ENCODE measurements around the gene WIPF1. TPM values are rescaled to one million over a fixed set of nuclear protein-coding genes. Genes with fewer than 3 reads are reported as not detected.

The WIPF1 gene
- total RNA-seq, 1 donor from 2014 or later: 19.3 TPM

GRCh38 chr2:174630107-174630506, 32.5 kb upstream of the WIPF1 start:
- no peak for DNase-seq (ENCODE audit: low read depth)
- Mint-ChIP-seq H3K27me3 (ENCODE audit: low read depth, unreplicated experiment) (no peaks in the 10 kb centered on the region), H3K36me3 (ENCODE audit: low read depth, unreplicated experiment) (peaks cover 11% of the 10 kb centered on the region), H3K27ac (ENCODE audit: unreplicated experiment) (peak overlapping the region; percentile 91), H3K4me3 (ENCODE audit: unreplicated experiment) (no peak overlapping the region), H3K4me1 (ENCODE audit: low read depth, unreplicated experiment) (peaks cover 38% of the 10 kb centered on the region), H3K9me3 (ENCODE audit: unreplicated experiment) (no peaks in the 10 kb centered on the region)
- Histone ChIP-seq H3K27ac (ENCODE audit: low read depth, low read length) (peak overlapping the region; percentile 35), H3K79me2 (ENCODE audit: insufficient read depth, low read length) (no peaks in the 10 kb centered on the region), H2AFZ (ENCODE audit: low read depth, low read length) (no peak overlapping the region), H3K27me3 (ENCODE audit: insufficient read depth, low read length) (no peaks in the 10 kb centered on the region), H3K4me3 (ENCODE audit: insufficient read depth, low read depth, low read length) (no peak overlapping the region), H3K36me3 (ENCODE audit: insufficient read depth, low read length) (no peaks in the 10 kb centered on the region), H3K9ac (ENCODE audit: low read length) (no peak overlapping the region), H3K4me1 (ENCODE audit: insufficient read depth, low read length) (peaks cover 11% of the 10 kb centered on the region), H3K4me2 (ENCODE audit: low read length) (no peak overlapping the region), H3K9me3 (ENCODE audit: insufficient read depth, low read depth, low read length) (no peaks in the 10 kb centered on the region), H4K20me1 (ENCODE audit: insufficient read depth, low read length) (no peaks in the 10 kb centered on the region)
- TF ChIP-seq CTCF (IDR thresholded peaks at IDR 0.05; ENCODE audit: insufficient read depth, low read depth, low read length) (no peak), EZH2 (IDR thresholded peaks at IDR 0.05; ENCODE audit: insufficient read depth, low read length) (no peak)
- no peak for FAIRE-seq

- Histone ChIP-seq H3K79me2 (ENCODE audit: insufficient read depth, low read length) (no peaks in the 10 kb centered on the region), H3K9ac (ENCODE audit: low read length) (no peak overlapping the region), H3K4me1 (ENCODE audit: insufficient read depth, low read length) (peaks cover 11% of the 10 kb centered on the region), H3K4me2 (ENCODE audit: low read length) (no peak overlapping the region), H3K4me3 (ENCODE audit: insufficient read depth, low read depth, low read length) (no peak overlapping the region), H2AFZ (ENCODE audit: low read depth, low read length) (no peak overlapping the region), H3K27ac (ENCODE audit: low read depth, low read length) (no peak overlapping the region), H3K36me3 (ENCODE audit: insufficient read depth, low read length) (no peaks in the 10 kb centered on the region), H3K27me3 (ENCODE audit: insufficient read depth, low read length) (no peaks in the 10 kb centered on the region), H4K20me1 (ENCODE audit: insufficient read depth, low read length) (no peaks in the 10 kb centered on the region), H3K9me3 (ENCODE audit: insufficient read depth, low read depth, low read length) (no peaks in the 10 kb centered on the region)
- Mint-ChIP-seq H3K4me1 (ENCODE audit: low read depth, unreplicated experiment) (peaks cover 38% of the 10 kb centered on the region), H3K27ac (ENCODE audit: unreplicated experiment) (peak overlapping the region; percentile 28), H3K9me3 (ENCODE audit: unreplicated experiment) (no peaks in the 10 kb centered on the region), H3K27me3 (ENCODE audit: low read depth, unreplicated experiment) (no peaks in the 10 kb centered on the region), H3K4me3 (ENCODE audit: unreplicated experiment) (no peak overlapping the region), H3K36me3 (ENCODE audit: low read depth, unreplicated experiment) (peaks cover 11% of the 10 kb centered on the region)
- no peak for DNase-seq (ENCODE audit: low read depth)
- FAIRE-seq: no peak
- no peak for TF ChIP-seq EZH2 (IDR thresholded peaks at IDR 0.05; ENCODE audit: insufficient read depth, low read length)
- no peak for TF ChIP-seq CTCF (IDR thresholded peaks at IDR 0.05; ENCODE audit: insufficient read depth, low read depth, low read length)
Measured at GRCh38 chr2:174629506-174629905, 31.9 kb upstream of the WIPF1 start.

GRCh38 chr2:174628528-174629169, 31.0 kb upstream of the WIPF1 start:
- no peak overlapping the region for H3K4me3 Mint-ChIP-seq (ENCODE audit: unreplicated experiment)
- H3K27ac ChIP-seq (ENCODE audit: low read depth, low read length): no peak overlapping the region
- H2AFZ ChIP-seq (ENCODE audit: low read depth, low read length): no peak overlapping the region
- peaks cover 11% of the 10 kb centered on the region for H3K36me3 Mint-ChIP-seq (ENCODE audit: low read depth, unreplicated experiment)
- H3K4me3 ChIP-seq (ENCODE audit: insufficient read depth, low read depth, low read length): no peak overlapping the region
- H3K36me3 ChIP-seq (ENCODE audit: insufficient read depth, low read length): no peaks in the 10 kb centered on the region
- no peak overlapping the region for H3K4me2 ChIP-seq (ENCODE audit: low read length)
- H4K20me1 ChIP-seq (ENCODE audit: insufficient read depth, low read length): no peaks in the 10 kb centered on the region
- no peaks in the 10 kb centered on the region for H3K9me3 Mint-ChIP-seq (ENCODE audit: unreplicated experiment)
- H3K27me3 Mint-ChIP-seq (ENCODE audit: low read depth, unreplicated experiment): no peaks in the 10 kb centered on the region
- H3K4me1 Mint-ChIP-seq (ENCODE audit: low read depth, unreplicated experiment): peaks cover 34% of the 10 kb centered on the region
- H3K79me2 ChIP-seq (ENCODE audit: insufficient read depth, low read length): no peaks in the 10 kb centered on the region
- FAIRE-seq (no peak), DNase-seq (ENCODE audit: low read depth) (no peak)
- H3K27me3 ChIP-seq (ENCODE audit: insufficient read depth, low read length): no peaks in the 10 kb centered on the region
- H3K9ac ChIP-seq (ENCODE audit: low read length): no peak overlapping the region
- no peak for TF ChIP-seq EZH2 (IDR thresholded peaks at IDR 0.05; ENCODE audit: insufficient read depth, low read length)
- no peak for TF ChIP-seq CTCF (IDR thresholded peaks at IDR 0.05; ENCODE audit: insufficient read depth, low read depth, low read length)
- no peaks in the 10 kb centered on the region for H3K9me3 ChIP-seq (ENCODE audit: insufficient read depth, low read depth, low read length)
- H3K27ac Mint-ChIP-seq (ENCODE audit: unreplicated experiment): no peak overlapping the region
- H3K4me1 ChIP-seq (ENCODE audit: insufficient read depth, low read length): peaks cover 11% of the 10 kb centered on the region

Data from astrocyte (in vitro differentiated cells and primary cell).